ENCODE data around the gene GAGE12F.
"Not testable (repeated sequence)": the region's sequence is repeated elsewhere in the genome, so short reads cannot be mapped to it uniquely, and the experiment has no call there.

Gene GAGE12F

GRCh38 chrX:49560542-49560941 is at the start of gene GAGE12F:
GAGE12F (plus strand) TSS chrX:49560842; CDS start chrX:49561997, 1,155 bp downstream.
- not testable (repeated sequence) for H3K4me3 ChIP-seq (ENCODE audit: low read depth, low read length)

GRCh38 chrX:49531877-49532276 is 28.8 kb upstream of the GAGE12F start, which contains the start of gene GAGE12C:
GAGE12C (plus strand) TSS chrX:49532177; CDS start chrX:49533332, 1,155 bp downstream.
- not testable (repeated sequence) for H3K4me3 ChIP-seq (ENCODE audit: low read depth, low read length)

GRCh38 chrX:49541433-49541832 is 19.2 kb upstream of the GAGE12F start, which contains the start of gene GAGE12D:
GAGE12D (plus strand) TSS chrX:49541733; CDS start chrX:49542888, 1,155 bp downstream.
- H3K4me3 ChIP-seq (ENCODE audit: low read depth, low read length), result not testable (repeated sequence)

- not testable (repeated sequence) for H3K4me3 ChIP-seq (ENCODE audit: low read depth, low read length)
Observed at GRCh38 chrX:49550989-49551388, 9.7 kb upstream of the GAGE12F start, which contains the start of gene GAGE12E. GAGE12E (plus strand) TSS chrX:49551289; CDS start chrX:49552444, 1,155 bp downstream.

- not testable (repeated sequence) for H3K4me3 ChIP-seq (ENCODE audit: low read depth, low read length)
Observed at GRCh38 chrX:49568728-49569127, 8.1 kb downstream of the GAGE12F start.

GRCh38 chrX:49569152-49569551 is 8.5 kb downstream of the GAGE12F start:
- not testable (repeated sequence) for H3K4me3 ChIP-seq (ENCODE audit: low read depth, low read length)

- not testable (repeated sequence) for H3K4me3 ChIP-seq (ENCODE audit: low read depth, low read length)
Observed at GRCh38 chrX:49570100-49570499, 9.5 kb downstream of the GAGE12F start, which contains the start of gene GAGE12G. GAGE12G (plus strand) TSS chrX:49570400; CDS start chrX:49571555, 1,155 bp downstream.

GRCh38 chrX:49579649-49580048 is 19.0 kb downstream of the GAGE12F start, which contains the start of gene GAGE12H:
GAGE12H (plus strand) TSS chrX:49579949; CDS start chrX:49581104, 1,155 bp downstream.
- H3K4me3 ChIP-seq (ENCODE audit: low read depth, low read length), result not testable (repeated sequence)

- not testable (repeated sequence) for H3K4me3 ChIP-seq (ENCODE audit: low read depth, low read length)
Observed at GRCh38 chrX:49589196-49589595, 28.6 kb downstream of the GAGE12F start, which contains the start of gene GAGE2A. GAGE2A (plus strand) TSS chrX:49589496; CDS start chrX:49590651, 1,155 bp downstream.

GRCh38 chrX:49589769-49590478 is 29.3 kb downstream of the GAGE12F start:
- H3K4me3 ChIP-seq (ENCODE audit: low read depth, low read length), result not testable (repeated sequence)

- not testable (repeated sequence) for H3K4me3 ChIP-seq (ENCODE audit: low read depth, low read length)
Observed at GRCh38 chrX:49590488-49590887, 29.8 kb downstream of the GAGE12F start.

- H3K4me3 ChIP-seq (ENCODE audit: low read depth, low read length), result not testable (repeated sequence)
Observed at GRCh38 chrX:49598720-49599119, 38.1 kb downstream of the GAGE12F start, which contains the start of gene GAGE1. GAGE1 (plus strand) TSS chrX:49599020; CDS start chrX:49600175, 1,155 bp downstream.

- no peak overlapping the region for H3K4me3 ChIP-seq (ENCODE audit: low read depth, low read length)
Observed at GRCh38 chrX:49610718-49611310, 50.2 kb downstream of the GAGE12F start.

All from iPS-11a (cell line).